ENCODE results near the gene USP15.

- no peak for TF ChIP-seq CTCF (IDR thresholded peaks at IDR 0.05; ENCODE audit: control extremely low read depth in 1 of 3, insufficient read depth in 1 of 3, low read depth in 1 of 3, low read length in 3 of 3)
- no peak for TF ChIP-seq TEAD4 (IDR thresholded peaks at IDR 0.05; ENCODE audit: low read depth, low read length)
- TF ChIP-seq SIX5 (IDR thresholded peaks at IDR 0.05; ENCODE audit: low read depth, low read length): no peak
- TF ChIP-seq YY1 (IDR thresholded peaks at IDR 0.05; ENCODE audit: low read depth, low read length): no peak
- TF ChIP-seq RFX5 (IDR thresholded peaks at IDR 0.05; ENCODE audit: borderline replicate concordance, low read depth, low read length): no peak
- no peak for TF ChIP-seq SIN3A (conservative IDR thresholded peaks at IDR 0.05 in 1 of 2, IDR thresholded peaks at IDR 0.05 in 1 of 2; ENCODE audit: low read depth in 1 of 2, low read length in 2 of 2)
- TF ChIP-seq KDM1A (IDR thresholded peaks at IDR 0.05; ENCODE audit: borderline replicate concordance, low read length): no peak
- TF ChIP-seq EP300 (IDR thresholded peaks at IDR 0.05; ENCODE audit: borderline replicate concordance in 1 of 2, low read depth in 2 of 2, low read length in 2 of 2): no peak
- TF ChIP-seq POLR2A (IDR thresholded peaks at IDR 0.05; ENCODE audit: control extremely low read depth in 1 of 2, low read depth in 2 of 2, low read length in 2 of 2): no peak
- no peak for TF ChIP-seq NANOG (IDR thresholded peaks at IDR 0.05; ENCODE audit: insufficient read depth, low read depth, low read length, poor library complexity, severe bottlenecking)
- TF ChIP-seq BRCA1 (IDR thresholded peaks at IDR 0.05; ENCODE audit: low read depth, low read length): no peak
Observed at GRCh38 chr12:62335796-62336195, 75.6 kb downstream of the USP15 start.

Measured in H1 (cell line).